AG04450 (cell line): ENCODE results near the gene CNTNAP2. TPM values are rescaled to one million over a fixed set of nuclear protein-coding genes. Genes with fewer than 3 reads are reported as not detected.
"Not testable (repeated sequence)": the region's sequence is repeated elsewhere in the genome, so short reads cannot be mapped to it uniquely, and the experiment has no call there.

Source experiments
- CTCF ChIA-PET: fragments of 300-600, 350-600 bp; formaldehyde crosslinking; extraction: SDS; loops from one replicate; lab custom pipeline; 2022; ENCODE audit warnings: antibody characterized with exemption, inconsistent platforms; lab: Charles Lee
- POLR2A ChIA-PET: fragments of 350-600 bp; formaldehyde crosslinking; extraction: SDS; loops from one replicate; lab custom pipeline; 2021; ENCODE audit warnings: antibody characterized with exemption, inconsistent platforms; lab: Yijun Ruan, JAX
- DNase-seq: peaks from one replicate; pipeline ENCODE4 v3.0.0-alpha.2; 2011; ENCODE audit warnings: low read depth, low spot score
- H3K27ac ChIP-seq: one replicate; pipeline ENCODE4 v1.5.1; 2012; ENCODE audit warnings: low read depth, low read length, control low read depth
- H3K27me3 ChIP-seq: one replicate; pipeline ENCODE4 v1.6.0; 2012; ENCODE audit warnings: low read length; ENCODE audit not compliant: control insufficient read depth, insufficient read depth
- H3K4me3 ChIP-seq: 2 replicates; pipeline ENCODE4 v1.5.1; 2011; ENCODE audit warnings: mild to moderate bottlenecking, low read depth, low read length, control low read depth
- H3K9me3 ChIP-seq: 2 replicates; pipeline ENCODE4 v1.5.1; 2012; ENCODE audit warnings: low read length; ENCODE audit not compliant: control insufficient read depth, insufficient read depth
- CTCF ChIP-seq: IDR thresholded peaks from 2 replicates; pipeline ENCODE4 v1.5.1; 2011; ENCODE audit warnings: low read depth, low read length, control low read depth, inconsistent platforms
- polyA plus RNA-seq: library from polyadenylated mRNA; depleted of rRNA; stranded (reverse); fragments of >200 nt; gene quantifications from 2 replicates; pipeline ENCODE4 v1.2.3, GENCODE V29; 2011

CNTNAP2 gene
- polyA plus RNA-seq, 1 experiment = not detected

- Histone ChIP-seq H3K4me3 (no peak overlapping the region), H3K27me3 (no peaks in the 10 kb centered on the region), H3K27ac (no peak overlapping the region), H3K9me3 (peaks cover 16% of the 10 kb centered on the region)
- DNase-seq = no peak
- POLR2A ChIA-PET = no interaction called here
- CTCF ChIA-PET = no interaction called here
- no peak for TF ChIP-seq CTCF
Observed at GRCh38 chr7:146176860-146177259, 60.3 kb downstream of the CNTNAP2 start.

GRCh38 chr7:146177301-146177700 is 60.7 kb downstream of the CNTNAP2 start:
- CTCF ChIA-PET = no interaction called here
- POLR2A ChIA-PET = no interaction called here
- Histone ChIP-seq H3K4me3 (no peak overlapping the region), H3K27ac (no peak overlapping the region), H3K27me3 (no peaks in the 10 kb centered on the region), H3K9me3 (peaks cover 16% of the 10 kb centered on the region)
- no peak for DNase-seq
- TF ChIP-seq CTCF = no peak

- H3K27ac ChIP-seq = no peak overlapping the region
- no peak for TF ChIP-seq CTCF
- DNase-seq = no peak
- H3K27me3 ChIP-seq = no peaks in the 10 kb centered on the region
- no peak overlapping the region for H3K4me3 ChIP-seq
- ChIA-PET POLR2A (no interaction called here), CTCF (no interaction called here)
- H3K9me3 ChIP-seq = no peaks in the 10 kb centered on the region; the same call in 1 of the 2 replicates
Observed at GRCh38 chr7:146185844-146186243, 69.2 kb downstream of the CNTNAP2 start.

- peaks cover 11% of the 10 kb centered on the region for H3K9me3 ChIP-seq
- H3K27ac ChIP-seq, CTCF ChIA-PET, H3K4me3 ChIP-seq, DNase-seq, H3K27me3 ChIP-seq, POLR2A ChIA-PET: not testable (repeated sequence)
Observed at GRCh38 chr7:146191428-146191827, 74.8 kb downstream of the CNTNAP2 start.

GRCh38 chr7:146201945-146202344 is 85.3 kb downstream of the CNTNAP2 start:
- DNase-seq = no peak
- Histone ChIP-seq H3K9me3 (peaks cover 3% of the 10 kb centered on the region; the same call in 1 of the 2 replicates), H3K4me3 (no peak overlapping the region), H3K27ac (no peak overlapping the region), H3K27me3 (no peaks in the 10 kb centered on the region)
- CTCF ChIA-PET = no interaction called here
- TF ChIP-seq CTCF = no peak
- POLR2A ChIA-PET = no interaction called here

GRCh38 chr7:146206270-146206669 is 89.7 kb downstream of the CNTNAP2 start:
- no peaks in the 10 kb centered on the region for H3K27me3 ChIP-seq
- no peak for TF ChIP-seq CTCF
- POLR2A ChIA-PET = no interaction called here
- no peak overlapping the region for H3K27ac ChIP-seq
- no peak overlapping the region for H3K4me3 ChIP-seq
- CTCF ChIA-PET = no interaction called here
- no peak for DNase-seq
- no peaks in the 10 kb centered on the region for H3K9me3 ChIP-seq
